ENCODE data around the gene FOXRED1.

FOXRED1 gene

GRCh38 chr11:126312961-126313360, 44.0 kb downstream of the FOXRED1 start:
- DNase-seq: no peak

- no peak for DNase-seq
These were observed 44.9 kb downstream of the FOXRED1 start for GRCh38 chr11:126313826-126314225.

GRCh38 chr11:126317432-126317755, 48.4 kb downstream of the FOXRED1 start:
- DNase-seq: no peak

DNA sequence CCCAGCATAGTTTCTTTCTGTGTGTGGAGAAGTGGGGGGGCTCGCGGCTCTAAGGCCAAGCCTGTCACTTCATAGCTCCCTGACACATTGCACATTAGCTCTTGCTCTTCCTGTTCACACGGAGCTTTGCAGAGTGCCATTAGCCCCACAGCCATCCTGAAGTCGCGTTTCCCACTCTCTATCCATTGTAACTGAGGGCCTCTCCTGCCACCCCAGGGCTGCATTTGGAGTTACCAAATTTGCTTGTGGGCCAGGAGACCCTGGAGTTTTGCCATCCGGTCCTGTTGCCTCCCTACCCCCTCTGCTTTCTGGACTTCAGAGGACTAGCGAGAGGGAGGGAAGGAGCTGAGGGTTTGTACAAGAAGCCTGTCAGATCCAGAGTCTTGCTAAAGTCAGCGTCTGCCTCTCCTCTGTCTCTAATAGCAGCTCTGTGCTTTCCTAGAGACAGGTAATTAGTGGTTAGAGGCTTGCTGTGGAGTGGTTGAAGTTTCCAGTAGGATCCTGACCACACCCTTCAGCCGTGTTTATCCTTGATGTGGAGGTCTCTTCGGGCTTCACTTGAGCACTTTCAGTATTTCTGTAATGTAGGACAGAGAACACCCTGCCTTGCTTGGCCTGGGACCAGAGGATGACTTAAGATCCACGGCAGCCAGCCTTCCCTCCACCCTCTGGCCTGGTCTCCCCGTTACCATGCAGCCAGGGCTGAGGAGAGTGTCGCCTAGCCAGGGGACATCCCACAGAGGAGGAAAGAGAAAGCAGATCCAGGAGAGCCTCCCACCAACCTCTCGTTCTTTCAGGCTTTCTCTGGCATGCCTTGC, 49.0 kb downstream of the FOXRED1 start:
- peak; percentile 47 for DNase-seq

GRCh38 chr11:126318574-126319373, 49.8 kb downstream of the FOXRED1 start:
- DNase-seq: peak; percentile 60

DNA sequence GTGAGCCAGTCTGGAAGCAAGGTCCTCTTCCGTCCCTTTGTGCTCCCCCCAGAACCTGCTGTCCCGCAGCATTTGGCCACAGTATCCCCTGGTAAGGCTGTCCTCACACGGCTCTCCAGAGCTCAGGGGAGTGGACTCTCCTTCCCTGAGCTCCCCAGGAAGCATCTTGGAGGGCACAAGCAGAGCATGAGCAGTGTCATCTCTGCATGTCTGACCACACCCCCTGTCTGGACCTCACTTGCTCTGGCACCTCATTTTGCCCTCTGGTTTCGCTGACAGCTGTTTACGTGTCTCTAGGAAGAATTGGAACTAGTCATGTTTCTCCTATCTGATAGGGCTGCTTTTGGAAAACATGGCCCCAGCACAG, 50.4 kb downstream of the FOXRED1 start:
- no peak for DNase-seq

- no peak for DNase-seq
These were observed 54.0 kb downstream of the FOXRED1 start for GRCh38 chr11:126322996-126323395.

DNA sequence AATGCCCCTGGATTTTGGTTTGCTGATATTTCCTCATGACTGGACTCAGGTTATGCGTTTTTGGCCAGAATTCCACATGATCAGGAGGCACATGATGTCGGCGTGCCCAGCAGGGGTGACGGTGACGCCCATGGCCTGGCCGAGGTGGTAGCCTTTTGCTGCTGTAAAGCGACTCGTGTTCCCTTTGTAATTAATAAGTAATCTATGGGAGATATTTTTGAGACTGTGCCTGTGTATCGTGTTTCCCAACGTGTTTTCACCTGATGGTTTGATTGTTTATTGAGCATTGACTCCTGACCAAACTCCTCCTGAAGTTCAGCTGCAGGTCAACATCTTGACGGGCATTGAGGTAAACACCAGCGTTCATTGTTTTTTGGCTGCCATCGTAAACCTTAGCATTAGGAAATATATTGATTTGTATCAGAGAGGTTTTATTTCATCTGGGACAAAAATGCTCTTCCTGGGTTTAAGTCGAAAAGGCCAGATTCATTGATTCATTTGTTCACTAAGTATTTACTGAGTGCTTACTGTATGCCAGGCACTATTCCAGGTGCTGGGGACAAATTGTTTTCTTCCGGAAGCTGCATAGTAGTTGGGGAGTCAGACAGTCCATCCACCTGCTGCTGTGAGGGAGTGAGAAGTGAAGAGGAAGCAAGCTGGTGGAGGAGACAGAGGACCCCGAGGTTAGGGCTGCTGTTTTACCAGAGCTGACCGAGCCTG, 58.5 kb downstream of the FOXRED1 start:
- DNase-seq: no peak
